ENCODE results near the gene ABCA13. TPM values are rescaled to one million over a fixed set of nuclear protein-coding genes. Genes with fewer than 3 reads are reported as not detected.
A peak's percentile ranks its signal among the peaks of the same experiment; 100 is the strongest.

ABCA13 gene
- total and polyA plus RNA-seq, 2 of the 4 experiments (the other 2 are of a cell fraction): under 0.01 to 0.07 TPM

DNA sequence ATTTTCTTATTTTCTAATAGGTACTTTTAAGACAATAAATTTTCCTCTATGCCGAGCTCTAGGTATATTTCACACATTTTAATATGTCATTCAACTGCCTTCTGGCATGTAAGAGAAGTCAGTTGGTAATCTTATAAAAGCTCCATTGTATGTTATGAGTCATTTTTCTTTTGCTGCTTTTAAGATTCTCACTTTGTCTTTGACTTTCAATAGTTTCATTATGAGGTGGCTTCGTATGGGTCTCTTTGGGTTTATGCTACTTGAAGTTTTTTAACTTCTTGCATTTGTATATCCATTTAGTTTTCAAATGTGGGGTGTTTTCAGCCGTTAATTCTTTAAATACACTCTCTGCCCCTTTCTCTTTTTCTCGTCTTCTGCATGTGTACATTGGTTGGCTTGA, 80.5 kb downstream of the ABCA13 start:
- Histone ChIP-seq H3K9me3 (ENCODE audit: control insufficient read depth, insufficient read depth, low read length) (no peaks in the 10 kb centered on the region), H3K4ac (ENCODE audit: low read depth, low read length) (no peak overlapping the region), H3K9me1 (ENCODE audit: insufficient read depth, low read length) (no peaks in the 10 kb centered on the region), H3K27me3 (ENCODE audit: control insufficient read depth, insufficient read depth, low read length) (no peaks in the 10 kb centered on the region), H3K27ac (ENCODE audit: insufficient read depth, low read length) (no peak overlapping the region), H2AFZ (replicated peaks; ENCODE audit: low read length, poor library complexity) (no peak overlapping the region), H3K9ac (ENCODE audit: low read depth, low read length) (no peak overlapping the region), H2BK5ac (ENCODE audit: low read depth, low read length, poor library complexity, severe bottlenecking) (no peak overlapping the region), H3K4me2 (ENCODE audit: low read depth, low read length) (no peak overlapping the region), H2AK9ac (replicated peaks; ENCODE audit: low read depth, low read length, poor library complexity) (no peak overlapping the region), H4K91ac (ENCODE audit: insufficient read depth, low read depth, low read length) (no peak overlapping the region), H3K14ac (replicated peaks; ENCODE audit: low read depth, low read length) (no peak overlapping the region), H2BK20ac (ENCODE audit: low read depth, low read length) (no peak overlapping the region), H2AK5ac (ENCODE audit: low read depth, low read length) (no peak overlapping the region), H3K4me1 (ENCODE audit: control insufficient read depth, insufficient read depth, low read length) (no peaks in the 10 kb centered on the region), H4K5ac (ENCODE audit: low read depth, low read length) (no peak overlapping the region), H2BK15ac (ENCODE audit: low read depth, low read length) (no peak overlapping the region), H3K79me1 (ENCODE audit: low read depth in 1 of 2, low read length in 2 of 2) (no peaks in the 10 kb centered on the region), H3K36me3 (ENCODE audit: control insufficient read depth, insufficient read depth, low read length) (no peaks in the 10 kb centered on the region), H3K23ac (ENCODE audit: low read depth, low read length) (no peak overlapping the region), H3K18ac (ENCODE audit: low read depth, low read length) (no peak overlapping the region), H3K4me3 (ENCODE audit: insufficient read depth, low read depth, low read length) (no peak overlapping the region), H2BK120ac (ENCODE audit: low read depth, low read length) (no peak overlapping the region), H3K56ac (ENCODE audit: extremely low read depth, insufficient read depth, low read length) (no peak overlapping the region), H4K20me1 (ENCODE audit: insufficient read depth, low read length) (no peaks in the 10 kb centered on the region), H4K8ac (ENCODE audit: low read depth in 2 of 2, low read length in 2 of 2) (no peak overlapping the region)
- intact Hi-C loops (cut with micrococcal nuclease) (no loop called here), dilution Hi-C loops (cut with HindIII; ENCODE audit: low sequenced_read_pairs, unreplicated experiment) (no loop called here), in situ Hi-C loops (cut with MboI; ENCODE audit: low sequenced_read_pairs) (no loop called here)
- ATAC-seq (ENCODE audit: low read depth) (no peak), DNase-seq (peak; percentile 59)
- CTCF ChIA-PET: no interaction called here
- WGBS, 2 experiments (ENCODE audit: extremely low coverage in 2 of 2, insufficient read length in 1 of 2): no CpG with 5 or more reads among the region's 4 CpGs
- POLR2A ChIA-PET (ENCODE audit: unreplicated experiment): no interaction called here
- BruUV-seq (replicated peaks): no TSS peak
- TF ChIP-seq RCOR1 (IDR thresholded peaks at IDR 0.05; ENCODE audit: insufficient replicate concordance, low read length): no peak
- TF ChIP-seq, protein P1, sequence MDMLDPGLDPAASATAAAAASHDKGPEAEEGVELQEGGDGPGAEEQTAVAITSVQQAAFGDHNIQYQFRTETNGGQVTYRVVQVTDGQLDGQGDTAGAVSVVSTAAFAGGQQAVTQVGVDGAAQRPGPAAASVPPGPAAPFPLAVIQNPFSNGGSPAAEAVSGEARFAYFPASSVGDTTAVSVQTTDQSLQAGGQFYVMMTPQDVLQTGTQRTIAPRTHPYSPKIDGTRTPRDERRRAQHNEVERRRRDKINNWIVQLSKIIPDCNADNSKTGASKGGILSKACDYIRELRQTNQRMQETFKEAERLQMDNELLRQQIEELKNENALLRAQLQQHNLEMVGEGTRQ (IDR thresholded peaks at IDR 0.05; ENCODE audit: low read depth, low read length): no peak
- TF ChIP-seq, protein P2, sequence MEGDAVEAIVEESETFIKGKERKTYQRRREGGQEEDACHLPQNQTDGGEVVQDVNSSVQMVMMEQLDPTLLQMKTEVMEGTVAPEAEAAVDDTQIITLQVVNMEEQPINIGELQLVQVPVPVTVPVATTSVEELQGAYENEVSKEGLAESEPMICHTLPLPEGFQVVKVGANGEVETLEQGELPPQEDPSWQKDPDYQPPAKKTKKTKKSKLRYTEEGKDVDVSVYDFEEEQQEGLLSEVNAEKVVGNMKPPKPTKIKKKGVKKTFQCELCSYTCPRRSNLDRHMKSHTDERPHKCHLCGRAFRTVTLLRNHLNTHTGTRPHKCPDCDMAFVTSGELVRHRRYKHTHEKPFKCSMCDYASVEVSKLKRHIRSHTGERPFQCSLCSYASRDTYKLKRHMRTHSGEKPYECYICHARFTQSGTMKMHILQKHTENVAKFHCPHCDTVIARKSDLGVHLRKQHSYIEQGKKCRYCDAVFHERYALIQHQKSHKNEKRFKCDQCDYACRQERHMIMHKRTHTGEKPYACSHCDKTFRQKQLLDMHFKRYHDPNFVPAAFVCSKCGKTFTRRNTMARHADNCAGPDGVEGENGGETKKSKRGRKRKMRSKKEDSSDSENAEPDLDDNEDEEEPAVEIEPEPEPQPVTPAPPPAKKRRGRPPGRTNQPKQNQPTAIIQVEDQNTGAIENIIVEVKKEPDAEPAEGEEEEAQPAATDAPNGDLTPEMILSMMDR (conservative IDR thresholded peaks at IDR 0.05; ENCODE audit: low read depth, low read length): no peak
- no peak for TF ChIP-seq RAD21 (IDR thresholded peaks at IDR 0.05; ENCODE audit: low read length)
- TF ChIP-seq MAZ (IDR thresholded peaks at IDR 0.05; ENCODE audit: borderline replicate concordance, low read depth, low read length): no peak
- no peak for TF ChIP-seq MXI1 (IDR thresholded peaks at IDR 0.05; ENCODE audit: borderline replicate concordance, low read depth, low read length)
- TF ChIP-seq, protein P3, sequence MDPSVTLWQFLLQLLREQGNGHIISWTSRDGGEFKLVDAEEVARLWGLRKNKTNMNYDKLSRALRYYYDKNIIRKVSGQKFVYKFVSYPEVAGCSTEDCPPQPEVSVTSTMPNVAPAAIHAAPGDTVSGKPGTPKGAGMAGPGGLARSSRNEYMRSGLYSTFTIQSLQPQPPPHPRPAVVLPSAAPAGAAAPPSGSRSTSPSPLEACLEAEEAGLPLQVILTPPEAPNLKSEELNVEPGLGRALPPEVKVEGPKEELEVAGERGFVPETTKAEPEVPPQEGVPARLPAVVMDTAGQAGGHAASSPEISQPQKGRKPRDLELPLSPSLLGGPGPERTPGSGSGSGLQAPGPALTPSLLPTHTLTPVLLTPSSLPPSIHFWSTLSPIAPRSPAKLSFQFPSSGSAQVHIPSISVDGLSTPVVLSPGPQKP (IDR thresholded peaks at IDR 0.05; ENCODE audit: borderline replicate concordance, low read depth, low read length): no peak
- TF ChIP-seq RFX5 (IDR thresholded peaks at IDR 0.05; ENCODE audit: low read depth, low read length): no peak
- TF ChIP-seq CHD1 (IDR thresholded peaks at IDR 0.05; ENCODE audit: low read depth, low read length): no peak
- no peak for TF ChIP-seq CEBPB (IDR thresholded peaks at IDR 0.05; ENCODE audit: low read depth, low read length)
- TF ChIP-seq MAFK (IDR thresholded peaks at IDR 0.05; ENCODE audit: low read depth, low read length): no peak
- TF ChIP-seq NFE2L2 (IDR thresholded peaks at IDR 0.05; ENCODE audit: low read depth, low read length): no peak
- no peak for TF ChIP-seq POLR2A (IDR thresholded peaks at IDR 0.05; ENCODE audit: low read depth, low read length)
- no peak for TF ChIP-seq SMC3 (IDR thresholded peaks at IDR 0.05; ENCODE audit: low read depth, low read length)
- TF ChIP-seq BHLHE40 (IDR thresholded peaks at IDR 0.05; ENCODE audit: low read depth, low read length): no peak
- no peak for TF ChIP-seq FOS (IDR thresholded peaks at IDR 0.05; ENCODE audit: low read depth, low read length)
